ENCODE results near the gene OSBP2.
"Not testable (repeated sequence)": the region's sequence is repeated elsewhere in the genome, so short reads cannot be mapped to it uniquely, and the experiment has no call there.

The OSBP2 gene

GRCh38 chr22:30667107-30667493 is 27.6 kb upstream of the OSBP2 start:
- TF ChIP-seq ZNF274 (IDR thresholded peaks at IDR 0.05; ENCODE audit: low read depth, low read length), result no peak
- H3K4me3 ChIP-seq (ENCODE audit: low read length), result peak overlapping the region; percentile 52

- H3K4me3 ChIP-seq (ENCODE audit: low read length), result peak within 1 kb of the TSS; percentile 52
- TF ChIP-seq ZNF274 (IDR thresholded peaks at IDR 0.05; ENCODE audit: low read depth, low read length), result no peak
Observed at GRCh38 chr22:30667494-30668385, 26.9 kb upstream of the OSBP2 start, which contains the start of gene DUSP18. Gene DUSP18, minus strand, starts transcription at chr22:30667875. Its CDS starts 3,872 bp downstream, at chr22:30664003.

- no peak for TF ChIP-seq ZNF274 (IDR thresholded peaks at IDR 0.05; ENCODE audit: low read depth, low read length)
- H3K4me3 ChIP-seq (ENCODE audit: low read length), result peak overlapping the region; percentile 52; the same call in 1 of the 2 replicates
Observed at GRCh38 chr22:30668386-30668710, 26.3 kb upstream of the OSBP2 start.

- H3K4me3 ChIP-seq (ENCODE audit: low read length), result no peak overlapping the region
Observed at GRCh38 chr22:30671071-30671470, 23.6 kb upstream of the OSBP2 start.

GRCh38 chr22:30673136-30673535 is 21.5 kb upstream of the OSBP2 start:
- H3K4me3 ChIP-seq (ENCODE audit: low read length), result no peak overlapping the region
- TF ChIP-seq ZNF274 (IDR thresholded peaks at IDR 0.05; ENCODE audit: low read depth, low read length), result no peak

More at GRCh38 chr22:30671071-30671470, 23.6 kb upstream of the OSBP2 start:
- TF ChIP-seq ZNF274 (IDR thresholded peaks at IDR 0.05; ENCODE audit: low read depth, low read length), result no peak

- no peak overlapping the region for H3K4me3 ChIP-seq (ENCODE audit: low read length)
- no peak for TF ChIP-seq ZNF274 (IDR thresholded peaks at IDR 0.05; ENCODE audit: low read depth, low read length)
Observed at GRCh38 chr22:30674482-30674881, 20.2 kb upstream of the OSBP2 start.

GRCh38 chr22:30675436-30675835 is 19.2 kb upstream of the OSBP2 start:
- TF ChIP-seq ZNF274 (IDR thresholded peaks at IDR 0.05; ENCODE audit: low read depth, low read length), result no peak
- no peak overlapping the region for H3K4me3 ChIP-seq (ENCODE audit: low read length)

GRCh38 chr22:30676565-30676964 is 18.1 kb upstream of the OSBP2 start:
- not testable (repeated sequence) for H3K4me3 ChIP-seq (ENCODE audit: low read length)

GRCh38 chr22:30679895-30680690 is 14.6 kb upstream of the OSBP2 start:
- not testable (repeated sequence) for H3K4me3 ChIP-seq (ENCODE audit: low read length)

GRCh38 chr22:30680991-30681770 is 13.5 kb upstream of the OSBP2 start:
- no peak for TF ChIP-seq ZNF274 (IDR thresholded peaks at IDR 0.05; ENCODE audit: low read depth, low read length)
- no peak overlapping the region for H3K4me3 ChIP-seq (ENCODE audit: low read length)

- no peak overlapping the region for H3K4me3 ChIP-seq (ENCODE audit: low read length)
- no peak for TF ChIP-seq ZNF274 (IDR thresholded peaks at IDR 0.05; ENCODE audit: low read depth, low read length)
Observed at GRCh38 chr22:30681831-30682230, 12.8 kb upstream of the OSBP2 start.

- H3K4me3 ChIP-seq (ENCODE audit: low read length), result no peak overlapping the region
- no peak for TF ChIP-seq ZNF274 (IDR thresholded peaks at IDR 0.05; ENCODE audit: low read depth, low read length)
Observed at GRCh38 chr22:30685178-30685577, 9.5 kb upstream of the OSBP2 start.

GRCh38 chr22:30687358-30687757 is 7.3 kb upstream of the OSBP2 start:
- TF ChIP-seq ZNF274 (IDR thresholded peaks at IDR 0.05; ENCODE audit: low read depth, low read length), result no peak
- no peak overlapping the region for H3K4me3 ChIP-seq (ENCODE audit: low read length)

GRCh38 chr22:30689622-30690021 is 5.1 kb upstream of the OSBP2 start:
- H3K4me3 ChIP-seq (ENCODE audit: low read length), result no peak overlapping the region
- TF ChIP-seq ZNF274 (IDR thresholded peaks at IDR 0.05; ENCODE audit: low read depth, low read length), result no peak
